HUES6 (cell line): ENCODE measurements around the gene KREMEN2.

Source experiments
- H3K27ac ChIP-seq: 2 replicates; pipeline ENCODE4 v1.7.0; 2013; ENCODE audit warnings: low read depth, mild to moderate bottlenecking, low read length, inconsistent platforms
- H3K27me3 ChIP-seq: 2 replicates; pipeline ENCODE4 v1.6.1; 2013; ENCODE audit warnings: low read length; ENCODE audit not compliant: control insufficient read depth, insufficient read depth
- H3K36me3 ChIP-seq: 2 replicates; pipeline ENCODE4 v1.6.1; 2013; ENCODE audit warnings: low read length; ENCODE audit not compliant: control insufficient read depth, insufficient read depth
- H3K4me1 ChIP-seq: 2 replicates; pipeline ENCODE4 v1.6.1; 2013; ENCODE audit warnings: low read length; ENCODE audit not compliant: control insufficient read depth, insufficient read depth
- H3K4me3 ChIP-seq: 2 replicates; pipeline ENCODE4 v1.5.1; 2013; ENCODE audit warnings: low read depth, low read length
- H3K9ac ChIP-seq: one replicate; pipeline ENCODE4 v1.6.1; 2013; ENCODE audit warnings: mild to moderate bottlenecking, low read length
- H3K9me3 ChIP-seq: 2 replicates; pipeline ENCODE4 v1.6.1; 2013; ENCODE audit warnings: low read depth, low read length; ENCODE audit not compliant: control insufficient read depth, insufficient read depth

The KREMEN2 gene

DNA sequence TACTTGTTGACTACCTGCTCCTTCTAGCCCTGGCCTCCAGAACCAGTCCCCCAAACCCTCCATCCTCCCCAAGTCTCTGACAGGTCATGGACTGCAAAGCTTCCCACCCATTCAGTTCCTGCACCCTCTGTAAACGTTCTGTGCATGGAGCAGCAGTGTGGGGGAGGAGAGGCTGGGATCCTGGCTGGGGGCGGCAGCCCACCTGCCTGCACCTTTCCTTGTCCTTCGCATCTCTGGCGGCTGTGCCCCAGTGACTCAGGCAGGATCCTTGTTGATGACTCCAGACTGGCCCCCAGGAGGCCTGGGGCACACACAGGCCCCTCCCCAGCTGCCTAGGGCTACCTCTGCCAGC is 17.8 kb downstream of the KREMEN2 start:
- peak overlapping the region; percentile 91 for H3K9ac ChIP-seq
- peaks cover 13% of the 10 kb centered on the region for H3K36me3 ChIP-seq

GRCh38 chr16:2982402-2982801 is 18.3 kb downstream of the KREMEN2 start:
- H3K36me3 ChIP-seq: peaks cover 8% of the 10 kb centered on the region
- no peak overlapping the region for H3K9ac ChIP-seq
- H3K27me3 ChIP-seq: no peaks in the 10 kb centered on the region
- no peak overlapping the region for H3K4me3 ChIP-seq
- peak overlapping the region; percentile 84; the same call in 1 of the 2 replicates for H3K27ac ChIP-seq
- no peaks in the 10 kb centered on the region for H3K9me3 ChIP-seq
- H3K4me1 ChIP-seq: peaks cover 34% of the 10 kb centered on the region

More for the DNA sequence above, 17.8 kb downstream of the KREMEN2 start:
- peak overlapping the region; percentile 84 for H3K27ac ChIP-seq
- H3K4me3 ChIP-seq: peak overlapping the region; percentile 86
- no peaks in the 10 kb centered on the region for H3K27me3 ChIP-seq
- H3K9me3 ChIP-seq: no peaks in the 10 kb centered on the region
- H3K4me1 ChIP-seq: peaks cover 32% of the 10 kb centered on the region

GRCh38 chr16:2983706-2984136 is 19.6 kb downstream of the KREMEN2 start:
- Histone ChIP-seq H3K27ac (no peak overlapping the region), H3K4me1 (peaks cover 46% of the 10 kb centered on the region), H3K36me3 (no peaks in the 10 kb centered on the region), H3K4me3 (no peak overlapping the region; the same call in 1 of the 2 replicates), H3K27me3 (no peaks in the 10 kb centered on the region), H3K9ac (no peak overlapping the region), H3K9me3 (no peaks in the 10 kb centered on the region)

- H3K9ac ChIP-seq: no peak overlapping the region
- H3K27me3 ChIP-seq: no peaks in the 10 kb centered on the region
- H3K4me1 ChIP-seq: peaks cover 56% of the 10 kb centered on the region
- no peak overlapping the region for H3K27ac ChIP-seq
- H3K9me3 ChIP-seq: no peaks in the 10 kb centered on the region
- H3K36me3 ChIP-seq: no peaks in the 10 kb centered on the region
- H3K4me3 ChIP-seq: no peak overlapping the region
These were observed 21.4 kb downstream of the KREMEN2 start for GRCh38 chr16:2985462-2985861.

DNA sequence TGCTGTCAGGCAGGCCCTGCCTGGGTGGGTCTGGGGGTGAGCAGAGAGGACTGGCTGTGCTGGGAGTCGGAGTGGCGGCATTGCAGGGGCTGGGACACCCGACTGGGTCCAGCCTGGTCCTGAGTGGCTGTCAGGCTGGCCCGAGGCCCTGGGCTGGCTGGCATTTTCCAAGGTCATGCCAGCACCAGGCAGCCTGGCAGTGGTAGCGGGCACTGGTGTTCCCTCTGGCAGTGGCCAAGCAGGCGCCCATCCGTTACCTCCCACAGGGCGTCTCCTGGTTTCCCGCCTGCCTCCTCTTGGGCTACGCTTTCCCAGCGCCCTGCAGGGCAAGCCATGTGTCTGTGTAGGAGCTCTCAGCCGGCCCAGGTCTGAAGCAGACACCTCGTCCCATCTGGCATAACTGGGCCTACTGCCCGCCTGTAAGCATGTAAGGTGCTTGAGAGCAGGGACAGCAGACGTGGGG is 21.8 kb downstream of the KREMEN2 start:
- Histone ChIP-seq H3K27me3 (no peaks in the 10 kb centered on the region), H3K27ac (no peak overlapping the region), H3K4me1 (peaks cover 59% of the 10 kb centered on the region), H3K4me3 (no peak overlapping the region), H3K9me3 (no peaks in the 10 kb centered on the region), H3K36me3 (no peaks in the 10 kb centered on the region), H3K9ac (no peak overlapping the region)

- Histone ChIP-seq H3K36me3 (no peaks in the 10 kb centered on the region), H3K9me3 (no peaks in the 10 kb centered on the region), H3K4me3 (no peak overlapping the region), H3K9ac (no peak overlapping the region), H3K4me1 (peaks cover 56% of the 10 kb centered on the region), H3K27ac (no peak overlapping the region), H3K27me3 (no peaks in the 10 kb centered on the region)
These were observed 22.6 kb downstream of the KREMEN2 start for GRCh38 chr16:2986623-2987188.

DNA sequence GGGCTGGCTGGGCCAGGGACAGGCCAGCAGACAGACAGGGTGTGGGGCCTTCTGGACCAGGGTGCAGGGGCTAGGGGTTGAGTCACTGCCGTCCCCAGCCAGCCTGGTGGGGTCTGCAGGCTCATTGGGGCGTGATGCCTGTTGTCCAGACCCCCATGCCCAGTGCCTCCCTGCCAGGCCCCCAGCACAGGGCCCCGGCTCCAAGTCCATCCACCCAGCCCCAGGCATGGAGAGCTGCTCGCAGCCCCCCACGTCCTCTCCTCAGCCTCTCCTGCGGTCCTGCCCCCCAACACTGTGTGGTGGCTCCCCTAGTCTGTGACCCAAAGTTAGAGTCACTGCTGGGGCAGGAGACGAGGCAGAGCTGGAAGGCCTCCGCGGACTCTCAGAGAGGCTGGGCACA is 23.2 kb downstream of the KREMEN2 start:
- H3K27ac ChIP-seq: no peak overlapping the region
- H3K4me1 ChIP-seq: peaks cover 51% of the 10 kb centered on the region
- H3K27me3 ChIP-seq: no peaks in the 10 kb centered on the region
- H3K9me3 ChIP-seq: no peaks in the 10 kb centered on the region
- H3K9ac ChIP-seq: no peak overlapping the region
- H3K36me3 ChIP-seq: no peaks in the 10 kb centered on the region
- H3K4me3 ChIP-seq: no peak overlapping the region

GRCh38 chr16:2987833-2988232 is 23.8 kb downstream of the KREMEN2 start:
- Histone ChIP-seq H3K9ac (no peak overlapping the region), H3K4me1 (peaks cover 47% of the 10 kb centered on the region), H3K36me3 (no peaks in the 10 kb centered on the region), H3K27ac (no peak overlapping the region), H3K27me3 (no peaks in the 10 kb centered on the region), H3K9me3 (no peaks in the 10 kb centered on the region), H3K4me3 (no peak overlapping the region)

GRCh38 chr16:2988590-2989099 is 24.6 kb downstream of the KREMEN2 start:
- H3K36me3 ChIP-seq: no peaks in the 10 kb centered on the region
- H3K4me1 ChIP-seq: peaks cover 43% of the 10 kb centered on the region
- H3K9me3 ChIP-seq: no peaks in the 10 kb centered on the region
- H3K9ac ChIP-seq: no peak overlapping the region
- H3K27me3 ChIP-seq: no peaks in the 10 kb centered on the region
- no peak overlapping the region for H3K27ac ChIP-seq
- H3K4me3 ChIP-seq: no peak overlapping the region

DNA sequence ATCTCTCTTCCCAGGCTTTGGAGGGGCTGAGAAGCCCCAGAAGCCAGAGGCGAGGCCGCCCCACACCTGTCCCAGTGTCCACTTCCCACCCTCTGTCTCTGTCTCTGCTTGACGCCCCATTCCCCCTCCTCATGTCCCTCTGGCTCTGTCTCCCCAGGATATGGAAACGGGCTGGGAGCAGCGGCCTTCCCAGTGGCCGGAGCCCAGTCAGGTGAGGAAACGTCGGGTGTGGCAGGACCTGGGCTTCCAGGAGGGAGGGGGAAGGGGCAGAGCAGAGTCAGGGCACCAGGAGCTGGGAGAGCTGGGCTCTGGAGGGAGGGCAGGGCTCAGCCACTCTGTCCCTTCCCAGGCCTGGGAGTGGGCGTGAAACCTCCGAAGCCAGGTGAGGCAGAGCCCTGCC is 26.8 kb downstream of the KREMEN2 start:
- Histone ChIP-seq H3K36me3 (no peaks in the 10 kb centered on the region), H3K27me3 (no peaks in the 10 kb centered on the region), H3K4me3 (no peak overlapping the region), H3K9me3 (no peaks in the 10 kb centered on the region), H3K9ac (no peak overlapping the region), H3K27ac (no peak overlapping the region), H3K4me1 (peaks cover 40% of the 10 kb centered on the region)

DNA sequence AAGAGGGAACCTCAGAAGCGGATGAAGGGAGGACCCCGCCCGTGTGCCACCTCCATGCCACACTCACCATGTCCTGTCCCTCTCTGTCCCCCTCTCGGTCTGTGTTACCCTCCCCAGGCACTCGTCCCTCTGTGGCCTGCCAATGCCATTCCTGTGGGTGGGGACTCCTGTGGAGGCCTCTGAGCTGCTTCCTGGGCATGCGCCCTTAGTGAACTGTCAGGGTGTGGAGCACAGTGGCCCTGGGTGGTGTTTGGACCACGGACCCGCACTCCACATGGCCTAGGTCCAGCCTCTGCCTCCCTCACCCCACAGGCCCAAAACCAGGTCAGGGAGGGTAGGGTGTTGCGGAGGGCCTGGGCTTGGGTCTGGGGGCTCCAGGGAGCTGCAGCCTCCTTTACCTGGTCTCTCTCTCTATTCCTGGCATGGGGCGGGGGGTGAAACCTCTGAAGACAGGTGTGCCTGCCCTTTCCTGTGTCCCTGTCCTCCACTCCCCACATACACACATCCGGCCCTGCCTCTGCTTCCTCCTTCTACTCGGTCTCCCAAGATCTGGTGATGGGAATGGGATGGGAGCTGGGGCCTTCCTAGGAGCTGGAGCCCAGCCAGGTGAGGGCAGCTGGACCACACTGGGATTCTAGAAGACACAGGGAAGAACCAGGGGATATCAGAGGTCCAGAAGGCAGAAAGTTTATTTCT is 27.6 kb downstream of the KREMEN2 start:
- peaks cover 42% of the 10 kb centered on the region for H3K4me1 ChIP-seq
- H3K27me3 ChIP-seq: no peaks in the 10 kb centered on the region
- H3K9me3 ChIP-seq: no peaks in the 10 kb centered on the region
- no peaks in the 10 kb centered on the region for H3K36me3 ChIP-seq
- H3K4me3 ChIP-seq: no peak overlapping the region
- no peak overlapping the region for H3K27ac ChIP-seq
- H3K9ac ChIP-seq: no peak overlapping the region
